Upper lobe of left lung (tissue), 6 donors: ENCODE data around the gene SPACA7. TPM values are rescaled to one million over a fixed set of nuclear protein-coding genes. Genes with fewer than 3 reads are reported as not detected.
A peak's percentile ranks its signal among the peaks of the same experiment; 100 is the strongest.

Experiments
- ATAC-seq, 2 donors: fragments of 200-7000 bp; cut with Tn5 transposase; one replicate each; pipeline ENCODE4 v1.9.1; 2022; ENCODE audit warnings: mild to moderate bottlenecking in 2 of 2, moderate library complexity in 2 of 2; ENCODE audit not compliant: low FRiP score in 2 of 2
- DNase-seq, 2 donors: peaks; one replicate each; pipeline ENCODE4 v3.0.0-alpha.2; 2019 to 2020
- H3K27ac ChIP-seq, 4 donors: fragments of 200-600 bp; sonication (generic); one replicate each; pipeline ENCODE4 v1.5.1; 2016 to 2019
- H3K27me3 ChIP-seq, 4 donors: fragments of 200-600 bp; sonication (generic); one replicate each; pipeline ENCODE4 v1.5.1; 2017 to 2019
- H3K36me3 ChIP-seq, 4 donors: fragments of 200-600 bp; sonication (generic); one replicate each; pipeline ENCODE4 v1.5.1; 2016 to 2019
- H3K4me1 ChIP-seq, 4 donors: fragments of 200-600 bp; sonication (generic); one replicate each; pipeline ENCODE4 v1.5.1; 2018 to 2019
- H3K4me3 ChIP-seq, 4 donors: fragments of 200-600 bp; sonication (generic); one replicate each; pipeline ENCODE4 v1.5.1; 2017 to 2019; ENCODE audit warnings: mild to moderate bottlenecking in 2 of 4, moderate library complexity in 1 of 4
- H3K9me3 ChIP-seq, 4 donors: fragments of 200-600 bp; sonication (generic); one replicate each; pipeline ENCODE4 v1.5.1; 2018 to 2019
- EP300 ChIP-seq, 4 donors: sonication (generic); formaldehyde crosslinking; IDR thresholded peaks; one replicate each; pipeline ENCODE4 v1.5.1; 2017; ENCODE audit warnings: antibody characterized with exemption in 4 of 4, control low read depth in 2 of 4
- POLR2A ChIP-seq, 4 donors: fragments of 450-650 bp; IDR thresholded peaks; one replicate each; pipeline ENCODE4 v1.5.1; 2016 to 2017; ENCODE audit warnings: antibody characterized with exemption in 4 of 4, mild to moderate bottlenecking in 2 of 4
- POLR2AphosphoS5 ChIP-seq, 2 donors: sonication (generic); formaldehyde crosslinking; IDR thresholded peaks; one replicate each; pipeline ENCODE4 v1.5.1; 2017; ENCODE audit warnings: antibody characterized with exemption in 2 of 2
- WGBS, 2 donors: methylation state at CpG; one replicate each; pipeline ENCODE4 v1.1.5; 2017 to 2018; 5-methylcytosine and 5-hydroxymethylcytosine counted together
- total RNA-seq, 6 donors: library from RNA; depleted of rRNA in 4 of 6; stranded (reverse); fragments of >200 nt in 4 of 6; gene quantifications; one replicate each; pipeline versions ENCODE4 v1.1.0 to v1.2.1, GENCODE V29; 2016 to 2021
- TF ChIP-seq, protein P1 (sequence below), 6 experiments: fragments of 450-650 bp in 4 of 6; fragments of 200-600 bp in 2 of 6; sonication (generic) in 2 of 6; IDR thresholded peaks; one replicate each; pipeline ENCODE4 v1.5.1; 2016 to 2019; ENCODE audit warnings: antibody characterized with exemption in 6 of 6
- donor health status: DM: no; HTN: no; CAD: no; lungs with moderate emphysema.
- donor health status: DM: no; HTN: yes; CAD: no; lungs with severe emphysema.

The SPACA7 gene
- total RNA-seq, 6 donors from 2014 or later, result not detected

- no peak overlapping the region for H3K27ac ChIP-seq
- WGBS, 2 donors, result 73 to 76% methylated on average over 30 to 35 of the region's 35 CpGs
- DNase-seq, result peak in 1 of 2 donors; percentile 56
- H3K4me1 ChIP-seq, result no peaks in the 10 kb centered on the region
- no peaks in the 10 kb centered on the region for H3K27me3 ChIP-seq
- no peaks in the 10 kb centered on the region for H3K36me3 ChIP-seq
- no peak overlapping the region for H3K4me3 ChIP-seq
- H3K9me3 ChIP-seq, result peaks cover 0 to 6% (median 3%) of the 10 kb centered on the region in 4 donors
- no peak for ATAC-seq
- TF ChIP-seq EP300 (IDR thresholded peaks at IDR 0.05) (no peak), POLR2A (IDR thresholded peaks at IDR 0.05) (no peak), POLR2AphosphoS5 (IDR thresholded peaks at IDR 0.05) (no peak)
- TF ChIP-seq, protein P1, sequence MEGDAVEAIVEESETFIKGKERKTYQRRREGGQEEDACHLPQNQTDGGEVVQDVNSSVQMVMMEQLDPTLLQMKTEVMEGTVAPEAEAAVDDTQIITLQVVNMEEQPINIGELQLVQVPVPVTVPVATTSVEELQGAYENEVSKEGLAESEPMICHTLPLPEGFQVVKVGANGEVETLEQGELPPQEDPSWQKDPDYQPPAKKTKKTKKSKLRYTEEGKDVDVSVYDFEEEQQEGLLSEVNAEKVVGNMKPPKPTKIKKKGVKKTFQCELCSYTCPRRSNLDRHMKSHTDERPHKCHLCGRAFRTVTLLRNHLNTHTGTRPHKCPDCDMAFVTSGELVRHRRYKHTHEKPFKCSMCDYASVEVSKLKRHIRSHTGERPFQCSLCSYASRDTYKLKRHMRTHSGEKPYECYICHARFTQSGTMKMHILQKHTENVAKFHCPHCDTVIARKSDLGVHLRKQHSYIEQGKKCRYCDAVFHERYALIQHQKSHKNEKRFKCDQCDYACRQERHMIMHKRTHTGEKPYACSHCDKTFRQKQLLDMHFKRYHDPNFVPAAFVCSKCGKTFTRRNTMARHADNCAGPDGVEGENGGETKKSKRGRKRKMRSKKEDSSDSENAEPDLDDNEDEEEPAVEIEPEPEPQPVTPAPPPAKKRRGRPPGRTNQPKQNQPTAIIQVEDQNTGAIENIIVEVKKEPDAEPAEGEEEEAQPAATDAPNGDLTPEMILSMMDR (IDR thresholded peaks at IDR 0.05), result no peak
These were observed 89.3 kb downstream of the SPACA7 start for GRCh38 chr13:112465251-112466131.

DNA sequence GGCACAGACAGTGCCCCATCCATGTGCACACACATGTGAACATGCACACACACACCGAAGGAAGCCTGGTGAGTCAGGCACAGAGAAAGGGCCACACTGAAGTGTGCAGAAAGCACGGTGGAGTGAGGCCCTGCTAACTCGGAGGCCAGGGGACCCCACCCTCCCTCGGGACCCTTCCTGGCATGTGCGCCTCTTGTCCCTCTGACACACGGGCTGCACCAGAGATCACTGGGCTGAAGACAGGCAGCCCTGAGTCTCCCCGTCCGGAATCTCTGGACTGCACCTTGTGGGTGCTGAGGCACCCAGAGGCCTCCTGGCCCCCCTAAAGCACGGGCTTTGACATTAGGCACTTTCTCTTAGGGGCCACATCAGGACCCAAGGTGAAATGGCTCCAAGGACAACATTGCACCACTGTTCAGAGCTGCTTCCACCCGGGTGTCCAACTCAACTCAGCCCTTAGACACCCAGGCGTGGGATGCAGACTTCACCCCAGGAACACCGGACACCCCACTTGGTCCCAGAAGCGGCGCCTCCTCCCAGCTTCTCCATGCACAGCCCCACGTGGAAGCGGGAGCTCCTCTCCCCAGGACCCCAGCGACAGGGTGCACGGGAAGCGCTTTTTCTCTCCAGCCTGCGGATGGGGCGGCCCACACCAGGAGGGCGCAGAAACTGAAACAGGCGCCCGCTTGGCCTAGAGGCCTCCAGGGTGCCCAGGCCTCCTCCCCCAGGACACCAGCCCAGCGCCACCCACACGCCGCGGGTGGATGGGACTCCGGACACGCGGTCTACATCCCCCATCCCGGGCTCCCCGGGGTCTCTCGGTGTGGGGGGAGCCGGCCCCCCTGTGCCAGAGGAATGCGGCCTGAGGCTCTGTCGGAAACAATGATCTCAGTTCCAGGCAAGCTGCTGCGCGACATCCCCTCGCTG is 90.2 kb downstream of the SPACA7 start:
- no peaks in the 10 kb centered on the region for H3K36me3 ChIP-seq
- no peak overlapping the region for H3K4me3 ChIP-seq
- DNase-seq (peak in 1 of 2 donors; percentile 78), ATAC-seq (no peak)
- WGBS, 2 donors, result 79 to 81% methylated on average over 15 to 35 of the region's 40 CpGs
- H3K9me3 ChIP-seq, result peaks cover 0 to 5% (median 2%) of the 10 kb centered on the region in 4 donors
- H3K27me3 ChIP-seq, result no peaks in the 10 kb centered on the region
- no peaks in the 10 kb centered on the region for H3K4me1 ChIP-seq
- TF ChIP-seq POLR2AphosphoS5 (IDR thresholded peaks at IDR 0.05) (no peak), POLR2A (IDR thresholded peaks at IDR 0.05) (no peak), EP300 (IDR thresholded peaks at IDR 0.05) (no peak)
- TF ChIP-seq, protein P1 (IDR thresholded peaks at IDR 0.05), result no peak
- no peak overlapping the region for H3K27ac ChIP-seq

DNA sequence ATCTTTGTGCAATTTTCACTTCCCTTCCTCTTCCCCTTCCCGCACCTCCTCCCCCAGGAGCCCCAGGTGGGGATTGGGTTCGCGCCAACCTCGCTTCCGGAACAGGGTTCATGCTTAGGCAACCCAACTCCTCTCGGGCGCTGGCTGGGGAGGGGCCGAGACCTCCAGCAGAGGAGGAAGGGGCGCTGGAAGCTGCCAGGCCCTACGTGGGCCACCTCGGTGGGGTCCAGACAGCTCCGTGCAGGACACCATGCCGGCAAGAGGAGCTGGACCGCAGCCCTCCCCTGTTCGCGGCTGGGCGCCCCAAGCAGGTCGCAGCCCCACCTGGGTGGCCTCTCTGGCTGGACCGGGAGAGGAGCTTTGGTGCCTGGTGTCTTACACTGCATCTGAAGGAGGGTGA is 91.1 kb downstream of the SPACA7 start:
- Histone ChIP-seq H3K4me3 (no peak overlapping the region), H3K27me3 (no peaks in the 10 kb centered on the region), H3K9me3 (no peaks in the 10 kb centered on the region), H3K4me1 (no peaks in the 10 kb centered on the region), H3K27ac (no peak overlapping the region), H3K36me3 (no peaks in the 10 kb centered on the region)
- DNase-seq (peak in 1 of 2 donors; percentile 74), ATAC-seq (no peak)
- 84 to 88% methylated on average over 15 to 17 of the region's 19 CpGs for WGBS, 2 donors
- TF ChIP-seq EP300 (IDR thresholded peaks at IDR 0.05) (no peak), POLR2A (IDR thresholded peaks at IDR 0.05) (no peak), POLR2AphosphoS5 (IDR thresholded peaks at IDR 0.05) (no peak)
- TF ChIP-seq, protein P1 (IDR thresholded peaks at IDR 0.05), result no peak

DNA sequence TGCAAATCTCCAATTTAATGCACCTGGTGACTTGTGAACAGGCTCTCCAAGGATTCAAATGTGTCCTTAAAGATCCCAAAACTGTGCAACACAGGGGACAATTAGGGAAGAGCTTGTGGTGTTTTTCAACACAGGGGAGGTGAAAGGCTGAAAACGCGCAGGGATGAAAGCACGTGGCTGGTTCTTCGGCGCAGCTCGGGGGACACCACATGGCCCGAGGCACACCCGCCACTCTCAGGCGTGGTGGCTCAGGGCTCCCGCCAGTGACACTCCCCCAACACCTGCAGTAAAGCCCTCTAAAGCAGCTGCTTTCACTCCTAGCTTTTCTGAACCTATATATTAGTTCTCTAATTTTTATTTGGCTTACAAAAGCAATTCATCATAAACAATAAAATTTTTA is 91.9 kb downstream of the SPACA7 start:
- Histone ChIP-seq H3K27ac (no peak overlapping the region), H3K4me1 (no peaks in the 10 kb centered on the region)
- TF ChIP-seq POLR2A (IDR thresholded peaks at IDR 0.05) (no peak), EP300 (IDR thresholded peaks at IDR 0.05) (no peak), POLR2AphosphoS5 (IDR thresholded peaks at IDR 0.05) (no peak)
- TF ChIP-seq, protein P1 (IDR thresholded peaks at IDR 0.05), result no peak

More for the DNA sequence above, 91.9 kb downstream of the SPACA7 start:
- Histone ChIP-seq H3K27me3 (no peaks in the 10 kb centered on the region), H3K4me3 (no peak overlapping the region), H3K9me3 (no peaks in the 10 kb centered on the region), H3K36me3 (no peaks in the 10 kb centered on the region)
- no peak for ATAC-seq
- 85 to 97% methylated on average over 10 of the region's 10 CpGs for WGBS, 2 donors
- no peak for DNase-seq
